Subcutaneous abdominal adipose tissue (tissue), 5 donors: ENCODE results near the gene CPNE2.

Experiments used
- H3K27ac ChIP-seq: one replicate; pipeline ENCODE4 v1.7.0; 2013; ENCODE audit warnings: low read depth, mild to moderate bottlenecking, inconsistent platforms, low read length, moderate library complexity
- H3K27me3 ChIP-seq, 5 donors: one replicate each; pipeline ENCODE4 v1.7.0; 2013; ENCODE audit warnings: low read length in 5 of 5, inconsistent platforms in 1 of 5; ENCODE audit not compliant: control insufficient read depth in 5 of 5, insufficient read depth in 4 of 5
- H3K36me3 ChIP-seq, 5 donors: one replicate each; pipeline ENCODE4 v1.7.0; 2013; ENCODE audit warnings: low read length in 5 of 5; ENCODE audit not compliant: control insufficient read depth in 5 of 5, insufficient read depth in 5 of 5
- H3K4me1 ChIP-seq, 5 donors: one replicate each; pipeline ENCODE4 v1.7.0; 2013; ENCODE audit warnings: low read length in 5 of 5, mild to moderate bottlenecking in 3 of 5, moderate library complexity in 1 of 5; ENCODE audit not compliant: control insufficient read depth in 5 of 5, insufficient read depth in 5 of 5
- H3K4me3 ChIP-seq, 5 donors: one replicate each; pipeline ENCODE4 v1.7.0; 2013; ENCODE audit warnings: low read length in 5 of 5, low read depth in 1 of 5
- H3K9ac ChIP-seq, 5 donors: one replicate each; pipeline ENCODE4 v1.7.0; 2013; ENCODE audit warnings: low read length in 5 of 5, mild to moderate bottlenecking in 4 of 5, moderate library complexity in 3 of 5
- H3K9me3 ChIP-seq, 5 donors: one replicate each; pipeline ENCODE4 v1.7.0; 2013; ENCODE audit warnings: low read length in 5 of 5; ENCODE audit not compliant: control insufficient read depth in 5 of 5
- donor health status: healthy.
- donor health status: healthy.
- donor health status: healthy.
- donor health status: healthy.
- donor health status: healthy.

The CPNE2 gene

GRCh38 chr16:57196286-57196685 is 103.9 kb downstream of the CPNE2 start:
- H3K9me3 ChIP-seq: no peaks in the 10 kb centered on the region
- peaks cover 0 to 7% (median 1%) of the 10 kb centered on the region in 5 donors for H3K4me1 ChIP-seq
- H3K4me3 ChIP-seq: no peak overlapping the region
- H3K27ac ChIP-seq: no peak overlapping the region
- no peaks in the 10 kb centered on the region for H3K36me3 ChIP-seq
- no peak overlapping the region for H3K9ac ChIP-seq
- no peaks in the 10 kb centered on the region for H3K27me3 ChIP-seq

GRCh38 chr16:57196753-57197152 is 104.4 kb downstream of the CPNE2 start:
- no peak overlapping the region for H3K4me3 ChIP-seq
- H3K27me3 ChIP-seq: no peaks in the 10 kb centered on the region
- H3K9ac ChIP-seq: no peak overlapping the region
- no peaks in the 10 kb centered on the region for H3K36me3 ChIP-seq
- peaks cover 0 to 7% (median 0%) of the 10 kb centered on the region in 5 donors for H3K4me1 ChIP-seq
- no peak overlapping the region for H3K27ac ChIP-seq
- H3K9me3 ChIP-seq: no peaks in the 10 kb centered on the region
